GM03348 (cell line): ENCODE data around the gene ANKRD11.
"Not testable (repeated sequence)": the region's sequence is repeated elsewhere in the genome, so short reads cannot be mapped to it uniquely, and the experiment has no call there.

Source experiments
- DNase-seq: peaks from one replicate; pipeline ENCODE4 v3.0.0; 2012; ENCODE audit warnings: low spot score

Gene ANKRD11

DNA sequence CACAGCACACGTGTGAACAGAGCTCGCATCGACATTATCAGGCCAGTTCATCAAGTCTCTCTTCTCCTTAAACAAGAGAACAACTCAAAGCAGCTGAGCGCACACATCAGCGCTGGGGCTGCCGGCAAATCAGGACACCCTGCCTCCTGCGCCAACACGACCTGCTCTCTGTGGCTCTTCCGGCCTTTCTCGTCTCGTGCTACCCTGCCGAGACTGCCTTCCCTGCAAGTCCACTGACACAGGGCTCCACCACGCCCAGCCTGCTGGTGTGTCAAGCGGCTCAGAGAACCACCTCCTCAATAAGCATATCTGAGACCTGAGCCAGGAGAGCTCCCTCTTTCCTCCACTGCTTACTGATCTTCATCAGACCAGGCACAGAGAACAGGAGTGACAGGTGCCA is 176.0 kb downstream of the ANKRD11 start:
- DNase-seq, result no peak

DNA sequence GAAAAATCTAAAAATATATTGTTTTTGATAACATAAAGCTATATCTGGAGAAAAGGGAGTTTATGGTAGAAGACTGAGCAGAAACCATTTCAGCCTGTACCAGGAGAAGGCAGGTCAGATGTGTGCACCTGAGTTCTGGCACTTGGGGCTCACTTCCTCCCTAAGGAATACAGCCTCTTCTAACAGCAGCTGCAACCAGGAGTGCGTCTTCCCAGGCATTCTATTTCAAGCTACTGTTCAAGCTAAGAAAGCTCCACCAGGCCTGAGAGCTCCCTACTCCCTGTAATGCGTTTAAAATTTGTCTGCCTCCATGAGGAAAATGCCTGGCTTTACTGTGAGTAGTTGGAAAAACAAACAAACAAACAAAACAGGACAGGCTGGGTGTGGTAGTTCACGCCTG is 176.8 kb downstream of the ANKRD11 start:
- DNase-seq, result no peak

DNA sequence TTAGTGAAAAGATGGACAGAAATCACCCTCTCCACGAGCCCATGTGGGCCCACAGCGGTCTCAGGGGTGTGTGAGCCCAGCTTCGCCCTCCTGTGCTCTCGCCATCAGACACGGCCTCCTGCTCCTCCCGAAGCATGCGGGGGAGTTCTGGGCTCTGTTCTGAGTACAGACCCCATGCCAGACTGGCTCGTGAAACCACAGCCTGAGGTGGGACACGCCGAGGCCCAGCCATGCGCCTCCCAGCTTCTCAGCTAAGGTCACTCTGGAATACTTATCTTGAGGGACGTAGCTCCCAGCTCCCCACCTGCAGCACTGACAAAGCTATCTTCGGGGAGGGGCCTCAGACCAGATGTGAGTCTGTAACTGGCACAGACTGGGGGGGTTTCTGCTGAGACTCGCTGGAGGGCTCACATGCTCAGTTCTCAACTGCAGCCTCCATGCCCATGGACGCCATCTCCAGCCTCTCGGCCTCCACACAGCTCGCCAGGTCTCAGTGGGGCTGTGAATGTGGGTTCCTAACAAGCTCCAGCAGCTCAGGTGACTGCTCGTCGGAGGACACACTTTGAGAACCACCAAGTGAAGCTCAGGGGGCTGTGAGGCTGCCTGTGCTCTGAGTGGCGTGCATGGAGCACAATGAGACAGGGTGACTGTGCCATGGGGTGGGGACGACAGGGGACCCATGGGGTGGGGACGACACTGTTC is 177.6 kb downstream of the ANKRD11 start:
- DNase-seq, result no peak

DNA sequence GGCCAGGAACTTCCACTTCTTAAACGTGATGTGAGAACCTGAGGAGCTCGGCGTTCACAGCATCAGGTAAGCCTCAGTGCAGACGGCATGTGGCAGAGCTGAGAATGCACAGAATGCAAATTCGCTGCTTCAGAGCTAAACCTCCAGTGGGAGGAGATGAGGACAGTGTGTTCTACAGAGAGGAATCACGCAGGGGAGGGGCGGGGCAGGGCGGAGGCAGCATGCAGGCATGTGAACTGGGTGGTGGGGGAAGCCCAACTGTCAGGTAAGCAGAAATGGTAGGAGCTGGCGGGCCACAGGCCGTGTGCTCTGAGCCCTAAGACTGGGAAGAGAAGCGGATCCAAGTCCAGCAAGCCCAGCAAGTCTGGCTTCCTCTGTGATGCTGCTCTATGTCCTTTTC is 178.2 kb downstream of the ANKRD11 start:
- DNase-seq, result no peak

DNA sequence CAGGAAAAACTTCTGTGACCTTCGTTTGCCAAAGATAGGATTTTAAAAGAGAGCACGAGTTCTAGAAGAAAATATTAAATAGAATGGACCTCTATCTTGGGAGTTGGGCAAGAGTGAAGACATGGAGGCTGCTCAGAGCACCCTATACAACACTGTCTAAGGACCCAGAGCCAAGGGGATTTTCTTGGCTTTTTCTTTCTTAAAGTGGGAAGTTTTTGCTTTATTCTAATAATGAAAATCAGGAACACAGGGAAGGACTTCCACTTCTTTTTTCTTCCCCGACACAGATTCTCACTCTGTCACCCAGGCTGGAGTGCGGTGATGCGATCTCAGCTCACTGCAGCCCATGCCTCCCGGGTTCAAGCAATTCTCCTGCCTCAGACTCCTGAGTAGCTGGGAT is 178.7 kb downstream of the ANKRD11 start:
- DNase-seq, result no peak

DNA sequence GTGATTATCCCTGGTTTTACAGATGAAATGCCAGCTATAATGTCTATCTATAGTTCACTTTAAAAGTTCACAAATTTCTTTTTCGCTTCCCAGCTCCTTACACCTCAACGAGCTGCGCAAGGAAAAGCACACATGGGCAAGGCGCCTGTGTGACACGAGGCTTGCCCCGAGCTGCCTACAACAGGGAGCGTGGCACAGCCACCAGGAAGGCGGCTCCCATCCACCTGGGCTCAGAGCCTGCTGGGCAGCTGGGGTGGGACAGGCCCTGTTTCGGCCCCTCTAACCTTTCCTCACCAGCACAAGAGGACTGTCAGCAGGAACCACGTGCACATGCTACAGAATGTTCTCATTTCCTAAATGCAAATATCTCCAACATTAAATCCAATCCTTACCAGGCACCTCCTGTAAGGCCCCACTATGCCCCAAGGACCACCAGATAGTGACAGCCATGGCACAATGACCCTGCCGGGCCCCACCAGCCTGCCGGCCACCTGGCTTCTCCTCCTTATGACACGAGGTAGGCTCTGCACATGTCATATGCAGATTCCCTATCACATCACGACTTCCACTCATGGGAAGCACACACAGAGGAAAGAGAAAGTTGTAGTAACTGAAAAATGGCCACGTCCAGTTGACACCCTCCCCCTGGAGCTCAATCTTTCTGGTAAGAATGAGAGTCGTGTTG is 180.8 kb downstream of the ANKRD11 start:
- DNase-seq, result no peak

DNA sequence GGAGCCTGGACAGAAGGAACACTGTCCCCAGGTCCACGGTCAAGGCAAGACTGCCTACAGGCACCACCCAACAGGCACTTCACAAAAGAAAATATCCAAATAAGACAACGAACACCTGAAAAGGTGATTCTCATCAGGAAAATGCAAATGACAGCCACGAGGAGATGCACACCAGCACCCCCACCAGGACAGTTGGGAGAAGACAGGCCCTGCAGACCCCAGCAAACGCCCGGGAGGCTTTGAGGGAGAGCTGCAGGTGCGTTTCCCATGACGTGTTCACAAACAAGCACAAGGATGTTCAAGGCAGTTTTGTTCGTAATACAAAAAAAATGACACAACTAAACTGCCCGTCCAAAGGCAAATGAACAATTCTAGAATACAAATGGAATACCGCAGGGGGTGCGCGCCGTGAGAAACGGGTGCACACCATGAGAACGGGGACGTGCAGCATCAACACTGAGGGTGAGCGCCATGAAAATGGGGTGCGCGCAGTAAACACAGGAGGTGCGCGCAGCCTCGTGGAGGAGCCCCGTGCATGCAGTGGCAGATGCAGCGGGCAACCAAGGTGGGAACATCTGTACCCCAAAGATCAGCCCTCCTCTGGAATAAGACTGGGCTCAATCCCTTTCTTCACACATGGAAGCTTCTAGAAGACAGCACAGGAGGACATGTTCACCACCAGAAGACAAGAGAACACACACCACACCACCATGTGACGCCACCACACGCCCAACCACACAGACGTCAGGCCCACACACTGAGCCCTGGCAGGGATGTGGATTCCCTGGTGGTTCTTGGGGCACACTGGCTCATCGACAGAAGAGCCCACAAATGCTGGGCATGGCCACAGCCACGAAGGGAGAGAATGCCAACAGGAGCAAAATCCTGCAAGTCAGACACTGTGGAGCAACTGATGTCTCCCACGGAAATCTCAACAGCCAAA is 181.7 kb downstream of the ANKRD11 start:
- no peak for DNase-seq

DNA sequence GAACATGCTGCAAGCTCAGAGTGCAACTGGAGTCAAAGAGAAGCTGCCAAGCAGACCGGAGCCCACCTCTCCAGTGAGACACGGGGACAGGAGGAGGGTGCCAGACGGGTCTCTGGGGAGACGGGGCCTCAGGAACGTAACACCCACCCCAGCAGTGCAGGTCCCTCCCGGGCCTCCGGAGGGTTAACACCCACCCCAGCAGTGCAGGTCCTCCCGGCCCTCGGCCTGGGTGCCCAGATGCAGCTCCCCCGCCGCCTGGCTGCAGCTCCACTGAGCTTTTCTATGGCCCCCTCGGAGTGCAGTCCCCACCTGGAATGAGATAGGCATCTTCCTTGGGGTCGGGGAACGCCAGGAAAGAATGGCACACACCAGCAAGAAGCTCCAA is 182.9 kb downstream of the ANKRD11 start:
- no peak for DNase-seq

DNA sequence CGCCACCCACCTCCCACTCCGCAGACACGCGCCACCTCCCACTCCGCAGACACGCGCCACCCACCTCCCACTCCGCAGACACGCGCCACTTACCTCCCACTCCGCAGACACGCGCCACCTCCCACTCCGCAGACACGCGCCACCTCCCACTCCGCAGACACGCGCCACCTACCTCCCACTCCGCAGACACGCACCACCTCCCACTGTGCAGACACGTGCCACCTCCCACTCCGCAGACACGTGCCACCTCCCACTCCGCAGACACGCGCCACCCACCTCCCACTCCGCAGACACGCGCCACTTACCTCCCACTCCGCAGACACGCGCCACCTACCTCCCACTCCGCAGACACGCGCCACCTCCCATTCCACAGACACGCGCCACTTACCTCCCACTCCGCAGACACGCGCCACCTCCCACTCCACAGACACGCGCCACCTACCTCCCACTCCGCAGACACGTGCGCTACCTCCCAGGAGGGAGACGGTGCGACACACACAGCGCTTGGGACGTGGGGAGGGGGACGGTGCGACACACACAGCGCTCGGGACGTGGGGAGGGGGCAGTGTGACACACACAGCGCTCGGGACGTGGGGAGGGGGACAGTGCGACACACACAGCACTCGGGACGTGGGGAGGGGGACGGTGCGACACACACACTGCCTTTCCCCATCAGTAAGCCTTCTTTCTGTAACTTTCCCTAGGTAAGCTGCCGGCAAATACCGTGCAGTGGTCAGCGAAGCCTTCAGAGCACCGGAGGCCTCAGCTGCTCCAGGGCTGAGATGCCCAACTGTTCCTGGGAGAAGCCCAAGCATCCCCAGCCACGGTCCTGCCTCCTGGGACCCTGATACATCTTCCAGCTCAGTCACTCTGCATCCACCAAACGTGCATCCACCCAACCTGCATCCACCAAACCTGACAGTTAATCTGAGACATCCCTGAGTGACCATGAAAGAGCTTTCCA is 183.6 kb downstream of the ANKRD11 start:
- DNase-seq, result not testable (repeated sequence)

DNA sequence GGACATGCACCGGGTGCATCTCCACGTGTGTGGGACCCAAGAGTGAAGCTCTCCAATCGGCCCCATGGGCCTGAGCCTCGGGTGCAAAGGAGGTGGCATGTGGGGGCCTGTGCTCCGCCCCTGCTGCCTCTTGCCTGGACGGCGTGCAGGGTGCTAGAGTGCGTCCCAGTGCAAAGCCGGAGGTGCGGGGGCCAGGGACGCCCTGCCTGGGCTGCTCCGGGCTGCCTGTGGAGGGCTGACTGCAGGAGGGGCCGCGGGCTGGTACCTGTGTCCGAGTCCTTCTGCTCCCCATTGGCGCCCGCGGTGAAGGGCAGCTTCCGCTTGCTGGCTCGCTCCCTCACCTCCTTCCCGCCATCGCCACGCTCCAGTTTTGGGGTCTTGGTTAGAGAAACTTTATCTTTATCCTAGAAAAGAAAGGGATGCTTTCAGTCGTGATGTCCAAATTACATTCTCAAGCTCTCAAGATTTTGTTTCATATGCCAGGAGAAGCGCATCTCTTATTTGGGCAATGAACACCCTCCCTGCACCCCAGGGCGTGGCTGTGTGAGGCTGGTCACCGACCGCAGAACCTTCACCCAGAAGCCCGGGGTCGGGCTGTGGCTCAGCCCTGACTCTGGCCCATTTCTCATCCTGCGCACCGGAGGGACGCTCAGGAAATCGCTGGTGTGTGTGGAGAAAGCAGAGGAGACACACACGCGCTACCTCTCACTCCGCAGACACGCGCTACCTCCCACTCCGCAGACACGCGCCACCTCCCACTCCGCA is 185.2 kb downstream of the ANKRD11 start:
- no peak for DNase-seq

DNA sequence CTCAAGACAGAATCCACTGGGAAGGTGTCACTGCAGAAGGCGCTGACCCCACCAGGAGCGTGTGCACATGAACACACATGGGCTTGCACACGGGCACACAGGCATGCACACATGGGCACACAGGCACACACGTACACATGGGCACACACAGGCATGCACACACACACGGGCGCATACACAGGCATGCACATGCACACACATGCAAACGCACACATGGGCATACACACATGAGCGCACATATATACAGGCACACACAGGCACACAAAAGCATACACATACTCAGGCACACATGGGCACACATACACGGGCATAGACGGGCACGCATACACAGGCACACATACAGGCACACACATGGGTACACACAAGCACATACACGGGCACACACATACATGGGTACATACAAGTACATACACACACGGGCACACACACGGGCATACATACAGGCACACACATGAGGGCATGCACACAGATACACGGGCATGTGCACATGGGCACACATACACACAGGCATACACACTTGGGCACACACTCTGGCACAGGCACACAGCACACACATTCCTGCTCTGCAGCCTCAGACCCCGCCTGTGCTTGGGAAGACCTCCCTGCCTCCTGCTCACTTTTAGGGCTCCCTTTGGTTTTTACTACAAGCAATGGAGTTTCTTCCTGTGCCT is 186.0 kb downstream of the ANKRD11 start:
- DNase-seq, result no peak

DNA sequence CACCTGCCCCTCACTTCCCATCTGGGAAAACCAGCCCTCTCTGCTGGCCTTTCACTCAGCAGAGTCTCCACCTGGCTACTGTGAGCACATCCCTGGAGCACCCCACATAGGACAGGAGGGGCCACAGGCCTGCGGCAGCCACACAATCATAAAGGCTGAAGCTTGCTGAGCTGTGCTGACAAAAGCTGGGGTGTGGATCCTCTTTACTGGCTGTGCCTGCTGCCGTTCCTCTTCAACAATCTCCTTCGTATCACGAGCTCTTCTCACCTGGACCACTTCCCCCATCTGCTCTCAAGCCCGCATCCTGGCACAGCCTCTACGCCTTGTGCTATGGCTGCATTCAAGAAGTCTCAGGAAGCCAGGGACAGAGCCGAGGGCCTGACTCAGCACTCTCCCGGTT is 186.7 kb downstream of the ANKRD11 start:
- no peak for DNase-seq

DNA sequence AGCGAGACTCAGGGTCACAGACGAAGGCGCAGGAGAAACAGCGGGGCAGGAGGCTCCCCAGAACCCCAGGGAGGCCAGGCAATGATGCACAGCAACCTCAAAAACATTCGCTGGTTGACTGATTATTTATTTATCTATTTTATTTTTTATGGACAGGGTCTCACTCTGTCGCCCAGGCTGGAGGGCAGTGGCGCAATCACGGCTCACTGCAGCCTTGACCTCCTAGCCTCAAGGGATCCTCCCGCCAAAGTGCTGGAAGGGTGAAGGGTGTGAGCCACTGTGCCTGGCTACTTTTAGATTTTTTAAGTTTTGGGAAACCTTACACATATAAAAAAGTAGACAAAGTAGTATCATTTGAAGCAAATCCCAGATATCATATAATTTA is 189.4 kb downstream of the ANKRD11 start:
- no peak for DNase-seq

DNA sequence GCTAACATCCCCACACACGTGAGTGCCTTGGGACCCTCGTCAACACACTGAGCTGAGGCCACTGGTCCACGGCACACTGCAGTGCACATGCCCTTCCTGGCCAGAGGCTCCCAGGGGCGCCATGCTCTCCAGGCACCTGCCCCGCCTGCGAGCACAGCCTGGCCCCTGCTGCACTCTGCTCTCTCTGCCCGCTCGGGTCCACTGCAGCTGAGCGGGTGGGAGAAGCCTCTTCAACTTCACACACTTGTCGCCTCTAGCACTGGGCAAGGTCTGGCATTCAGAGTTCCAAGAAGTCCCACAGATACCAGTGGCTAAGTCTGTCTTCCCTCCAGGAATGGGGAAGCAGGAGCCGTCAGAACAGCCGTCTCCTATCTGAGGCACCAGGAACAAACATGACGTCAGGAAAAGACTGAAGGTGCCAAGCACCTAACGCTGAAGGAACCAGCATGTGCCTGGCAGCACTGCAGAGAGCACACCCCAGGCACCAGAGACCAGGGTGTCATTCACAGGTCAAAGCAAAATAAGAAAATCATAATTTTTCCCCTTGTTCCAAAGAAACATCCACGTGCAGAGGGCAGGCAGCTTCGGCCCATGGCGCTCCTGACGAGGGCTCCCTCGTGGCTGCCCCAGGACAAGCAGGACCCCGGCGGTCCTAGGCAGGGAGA is 189.9 kb downstream of the ANKRD11 start:
- no peak for DNase-seq

DNA sequence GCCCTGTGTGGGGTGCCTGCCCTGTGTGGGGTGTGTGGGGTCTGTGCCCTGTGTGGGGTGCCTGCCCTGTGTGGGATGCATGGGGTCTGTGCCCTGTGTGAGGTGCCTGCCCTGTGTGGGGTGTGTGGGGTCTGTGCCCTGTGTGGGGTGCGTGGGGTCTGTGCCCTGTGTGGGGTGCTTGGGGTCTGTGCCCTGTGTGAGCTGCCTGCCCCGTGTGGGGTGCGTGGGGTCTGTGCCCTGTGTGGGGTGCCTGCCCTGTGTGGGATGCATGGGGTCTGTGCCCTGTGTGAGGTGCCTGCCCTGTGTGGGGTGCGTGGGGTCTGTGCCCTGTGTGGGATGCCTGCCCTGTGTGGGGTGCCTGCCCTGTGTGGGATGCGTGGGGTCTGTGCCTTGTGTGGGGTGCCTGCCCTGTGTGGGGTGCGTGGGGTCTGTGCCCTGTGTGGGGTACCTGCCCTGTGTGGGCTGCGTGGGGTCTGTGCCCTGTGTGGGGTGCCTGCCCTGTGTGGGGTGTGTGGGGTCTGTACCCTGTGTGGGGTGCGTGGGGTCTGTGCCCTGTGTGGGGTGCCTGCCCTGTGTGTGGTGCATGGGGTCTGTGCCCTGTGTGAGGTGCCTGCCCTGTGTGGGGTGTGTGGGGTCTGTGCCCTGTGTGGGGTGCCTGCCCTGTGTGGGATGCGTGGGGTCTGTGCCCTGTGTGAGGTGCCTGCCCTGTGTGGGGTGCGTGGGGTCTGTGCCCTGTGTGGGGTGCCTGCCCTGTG is 190.8 kb downstream of the ANKRD11 start:
- not testable (repeated sequence) for DNase-seq

DNA sequence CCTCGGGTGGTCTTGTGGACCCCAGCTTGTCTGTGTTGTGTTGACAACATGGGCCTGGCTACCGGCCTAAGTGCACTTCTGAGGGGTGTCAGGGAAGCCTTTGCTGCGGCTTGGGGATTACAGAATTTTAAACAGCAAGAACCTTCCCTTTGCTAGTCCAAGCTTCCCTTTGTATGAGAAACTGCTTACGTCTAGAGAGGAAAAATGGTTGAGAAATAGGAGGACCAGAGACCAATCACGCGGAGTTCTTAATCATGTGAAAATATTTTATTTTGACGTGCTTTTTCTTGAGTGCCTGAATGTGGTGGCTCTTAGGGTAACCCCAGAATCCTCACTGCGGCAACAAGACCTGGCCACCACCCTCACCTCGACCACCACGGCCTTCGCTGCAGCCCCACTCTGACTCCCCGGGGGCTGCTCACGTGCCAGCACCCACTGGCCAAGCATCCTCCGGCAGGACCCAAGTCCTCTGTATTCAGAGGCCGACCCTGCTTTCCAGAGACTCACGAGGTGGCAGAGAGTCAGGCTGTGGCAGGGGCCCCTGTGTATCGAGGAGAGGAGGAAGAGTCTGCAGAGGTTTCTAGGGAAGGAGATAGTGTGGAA is 191.6 kb downstream of the ANKRD11 start:
- no peak for DNase-seq

DNA sequence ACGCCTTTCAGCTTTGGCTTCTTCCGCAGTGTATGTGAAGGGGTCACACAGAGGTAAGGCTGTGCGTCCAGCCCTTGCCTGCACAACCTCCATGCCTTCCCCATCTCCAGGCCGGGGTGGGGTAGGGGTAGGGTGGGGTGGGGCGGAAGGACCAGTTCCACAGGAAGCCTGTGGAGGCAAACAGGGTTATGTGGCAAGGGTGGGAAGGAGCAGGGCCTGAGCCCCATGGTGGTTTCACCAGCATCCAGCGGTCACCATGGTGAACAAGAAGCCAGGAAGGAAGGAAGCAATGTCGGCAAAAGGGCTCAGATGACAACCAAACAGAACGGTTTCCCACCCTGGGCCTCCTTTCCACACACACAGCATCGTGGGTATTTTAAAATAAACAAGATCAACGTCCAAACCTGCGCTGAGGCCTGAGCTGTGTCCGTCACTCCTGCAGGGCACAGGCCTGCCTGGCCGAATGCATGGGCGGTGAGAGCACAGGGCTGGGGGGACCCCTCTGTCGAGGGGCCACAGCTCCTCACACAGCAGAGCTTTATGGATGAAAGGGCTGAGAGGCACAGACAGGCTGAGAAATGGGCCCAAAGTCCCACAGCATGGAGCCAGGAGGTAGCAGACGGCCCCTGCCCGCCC is 192.3 kb downstream of the ANKRD11 start:
- DNase-seq, result no peak
